ENCODE data around the gene GDE1. TPM values are rescaled to one million over a fixed set of nuclear protein-coding genes. Genes with fewer than 3 reads are reported as not detected.

Gene GDE1
- total RNA-seq, 1 experiment from 2014 or later = 48.6 TPM

DNA sequence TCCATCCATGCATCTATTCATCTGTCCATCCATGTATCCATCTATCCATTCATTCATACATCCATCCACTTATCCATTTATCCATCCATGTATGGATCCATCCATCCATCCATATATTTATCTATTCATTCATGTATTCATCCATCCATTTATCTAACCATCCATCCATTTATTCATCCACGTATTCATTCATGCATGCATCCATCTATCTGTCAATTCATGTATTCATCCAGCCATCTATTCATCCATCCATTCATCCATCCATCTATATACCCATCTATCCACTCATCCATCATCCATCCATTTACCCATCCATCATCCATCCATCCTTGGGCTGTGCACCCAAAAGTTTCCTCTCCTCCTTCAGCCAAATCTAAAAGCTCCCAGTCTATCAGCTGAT lies 43.4 kb downstream of the GDE1 start:
- Histone ChIP-seq H4K91ac (ENCODE audit: insufficient read length, low read depth, low read length) (no peak overlapping the region), H3K4me2 (ENCODE audit: insufficient read depth, insufficient read length, low read length) (no peak overlapping the region), H3K4me1 (ENCODE audit: insufficient read depth, low read length) (no peaks in the 10 kb centered on the region), H2AK5ac (ENCODE audit: insufficient read length, low read length) (no peak overlapping the region), H3K23ac (ENCODE audit: insufficient read length, low read depth, low read length) (no peak overlapping the region), H3K23me2 (ENCODE audit: insufficient read length, low read depth, low read length, poor library complexity, severe bottlenecking) (no peaks in the 10 kb centered on the region), H2BK120ac (ENCODE audit: low read depth, low read length, poor library complexity, severe bottlenecking) (no peak overlapping the region), H3K79me2 (ENCODE audit: insufficient read depth, low read length) (no peaks in the 10 kb centered on the region), H2BK15ac (ENCODE audit: low read depth, low read length) (no peak overlapping the region), H3K79me1 (ENCODE audit: insufficient read depth, low read depth, low read length, poor library complexity, severe bottlenecking) (no peaks in the 10 kb centered on the region), H3K14ac (ENCODE audit: insufficient read depth, low read length) (no peak overlapping the region), H4K20me1 (ENCODE audit: control insufficient read depth, insufficient read depth, insufficient read length) (peaks cover 2% of the 10 kb centered on the region), H3K18ac (ENCODE audit: insufficient read length, low read depth, low read length) (no peak overlapping the region), H3T11ph (ENCODE audit: low read length) (no peak overlapping the region), H2BK12ac (ENCODE audit: insufficient read length, low read depth, low read length) (no peak overlapping the region), H3K4ac (ENCODE audit: low read depth, low read length) (no peak overlapping the region), H3K27ac (ENCODE audit: insufficient read length, low read depth, low read length) (no peak overlapping the region), H2AFZ (ENCODE audit: low read length) (no peak overlapping the region), H3K9me3 (ENCODE audit: control insufficient read depth, low read depth, low read length) (no peaks in the 10 kb centered on the region), H3K56ac (ENCODE audit: insufficient read length, low read depth, low read length) (no peak overlapping the region), H4K8ac (replicated peaks; ENCODE audit: insufficient read length, low read depth, low read length) (no peak overlapping the region), H2BK20ac (ENCODE audit: low read depth, low read length, poor library complexity, severe bottlenecking) (no peak overlapping the region), H3K27me3 (ENCODE audit: insufficient read depth, low read length) (no peaks in the 10 kb centered on the region), H3K9ac (ENCODE audit: extremely low read depth, insufficient read length, low read length) (no peak overlapping the region), H2BK5ac (ENCODE audit: insufficient read length, low read length) (no peak overlapping the region), H4K5ac (ENCODE audit: insufficient read length, low read depth, low read length) (no peak overlapping the region)
- Mint-ChIP-seq H3K9me3 (no peaks in the 10 kb centered on the region; a peak in 1 of 5 replicates), H3K27ac (no peak overlapping the region), H3K4me3 (no peak overlapping the region), H3K27me3 (ENCODE audit: low read depth) (no peaks in the 10 kb centered on the region), H3K4me1 (peaks cover 9 to 10% of the 10 kb centered on the region in 2 experiments; a peak in 3 of 4 replicates), H3K36me3 (ENCODE audit: insufficient read depth in 1 of 3, low read depth in 3 of 3) (peaks cover 0 to 2% (median 0%) of the 10 kb centered on the region in 3 experiments; a peak in 2 of 7 replicates)
- WGBS (ENCODE audit: extremely low coverage, insufficient read length, low lambda C conversion rate) = no CpG with 5 or more reads among the region's 1 CpG
- no peak for DNase-seq
- TF ChIP-seq, protein P1, sequence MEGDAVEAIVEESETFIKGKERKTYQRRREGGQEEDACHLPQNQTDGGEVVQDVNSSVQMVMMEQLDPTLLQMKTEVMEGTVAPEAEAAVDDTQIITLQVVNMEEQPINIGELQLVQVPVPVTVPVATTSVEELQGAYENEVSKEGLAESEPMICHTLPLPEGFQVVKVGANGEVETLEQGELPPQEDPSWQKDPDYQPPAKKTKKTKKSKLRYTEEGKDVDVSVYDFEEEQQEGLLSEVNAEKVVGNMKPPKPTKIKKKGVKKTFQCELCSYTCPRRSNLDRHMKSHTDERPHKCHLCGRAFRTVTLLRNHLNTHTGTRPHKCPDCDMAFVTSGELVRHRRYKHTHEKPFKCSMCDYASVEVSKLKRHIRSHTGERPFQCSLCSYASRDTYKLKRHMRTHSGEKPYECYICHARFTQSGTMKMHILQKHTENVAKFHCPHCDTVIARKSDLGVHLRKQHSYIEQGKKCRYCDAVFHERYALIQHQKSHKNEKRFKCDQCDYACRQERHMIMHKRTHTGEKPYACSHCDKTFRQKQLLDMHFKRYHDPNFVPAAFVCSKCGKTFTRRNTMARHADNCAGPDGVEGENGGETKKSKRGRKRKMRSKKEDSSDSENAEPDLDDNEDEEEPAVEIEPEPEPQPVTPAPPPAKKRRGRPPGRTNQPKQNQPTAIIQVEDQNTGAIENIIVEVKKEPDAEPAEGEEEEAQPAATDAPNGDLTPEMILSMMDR (conservative IDR thresholded peaks at IDR 0.05) = no peak
